Spinal cord (tissue), 10 donors: ENCODE results near the gene TMOD4. TPM values are rescaled to one million over a fixed set of nuclear protein-coding genes. Genes with fewer than 3 reads are reported as not detected.

Experiments used
- DNase-seq, 6 donors: peaks; one replicate each; pipeline versions ENCODE4 v3.0.0 to v3.0.0-alpha.2; 2013 to 2015; ENCODE audit warnings: low spot score in 6 of 6, low read depth in 4 of 6
- H3K27ac ChIP-seq: one replicate; pipeline ENCODE4 v1.5.1; 2013; ENCODE audit warnings: low read depth, low read length, control low read depth
- H3K27me3 ChIP-seq: one replicate; pipeline ENCODE4 v1.6.1; 2013; ENCODE audit warnings: low read length; ENCODE audit not compliant: control insufficient read depth, insufficient read depth
- H3K36me3 ChIP-seq: one replicate; pipeline ENCODE4 v1.6.1; 2013; ENCODE audit warnings: low read length; ENCODE audit not compliant: control insufficient read depth, insufficient read depth
- H3K4me1 ChIP-seq: one replicate; pipeline ENCODE4 v1.6.1; 2013; ENCODE audit warnings: low read length; ENCODE audit not compliant: control insufficient read depth, insufficient read depth
- H3K4me3 ChIP-seq: one replicate; pipeline ENCODE4 v1.5.1; 2013; ENCODE audit warnings: low read depth, low read length, control low read depth
- H3K9me3 ChIP-seq: one replicate; pipeline ENCODE4 v1.6.1; 2013; ENCODE audit warnings: low read length; ENCODE audit not compliant: control insufficient read depth, insufficient read depth
- WGBS: methylation state at CpG from one replicate; pipeline ENCODE4 v1.1.5; 2013; ENCODE audit warnings: missing lambda C conversion rate; ENCODE audit not compliant: insufficient coverage; 5-methylcytosine and 5-hydroxymethylcytosine counted together
- polyA plus RNA-seq, 2 donors: library from polyadenylated mRNA; unstranded; fragments of 120-200 nt; gene quantifications; one replicate each; pipeline ENCODE4 v1.2.1, GENCODE V29; 2013; ENCODE audit not compliant: insufficient read length in 2 of 2
- total RNA-seq, 2 donors: library from RNA; depleted of rRNA in 1 of 2; stranded (reverse); fragments of 120-200 nt in 1 of 2; fragments of >200 nt in 1 of 2; gene quantifications; one replicate each; pipeline versions ENCODE4 v1.2.3 to v1.2.4, GENCODE V29; 2013 to 2014
- donor health status: healthy.

TMOD4 gene
- total and polyA plus RNA-seq, 4 donors = 1.2 TPM; not detected in 3

GRCh38 chr1:151187205-151187604 lies 11.4 kb upstream of the TMOD4 start:
- no peak for DNase-seq
- Histone ChIP-seq H3K4me3 (no peak overlapping the region), H3K4me1 (peaks cover 15% of the 10 kb centered on the region), H3K36me3 (peaks cover 37% of the 10 kb centered on the region), H3K9me3 (no peaks in the 10 kb centered on the region), H3K27me3 (no peaks in the 10 kb centered on the region), H3K27ac (no peak overlapping the region)
- WGBS = no CpG with 5 or more reads among the region's 1 CpG

- Histone ChIP-seq H3K4me3 (no peak overlapping the region), H3K27me3 (no peaks in the 10 kb centered on the region), H3K4me1 (peaks cover 10% of the 10 kb centered on the region), H3K9me3 (no peaks in the 10 kb centered on the region), H3K27ac (no peak overlapping the region), H3K36me3 (peaks cover 65% of the 10 kb centered on the region)
- 89% methylated on average over 5 of the region's 10 CpGs for WGBS
- DNase-seq = no peak
Observed at GRCh38 chr1:151184211-151184610, 8.4 kb upstream of the TMOD4 start.

- H3K4me1 ChIP-seq = peaks cover 16% of the 10 kb centered on the region
- H3K36me3 ChIP-seq = peaks cover 70% of the 10 kb centered on the region
- no peak overlapping the region for H3K27ac ChIP-seq
- no peaks in the 10 kb centered on the region for H3K27me3 ChIP-seq
- no peaks in the 10 kb centered on the region for H3K9me3 ChIP-seq
- no peak overlapping the region for H3K4me3 ChIP-seq
- DNase-seq = no peak
- 95% methylated on average over 17 of the region's 17 CpGs for WGBS
Observed at GRCh38 chr1:151176514-151177045, 799 bp upstream of the TMOD4 start.

GRCh38 chr1:151175041-151175741 lies 590 bp downstream of the TMOD4 start:
- H3K27ac ChIP-seq = peak overlapping the region; percentile 64
- DNase-seq = peak in 4 of 6 donors; percentile 55 to 90 (median 69)
- H3K36me3 ChIP-seq = peaks cover 63% of the 10 kb centered on the region
- H3K9me3 ChIP-seq = no peaks in the 10 kb centered on the region
- H3K4me3 ChIP-seq = no peak overlapping the region
- no peaks in the 10 kb centered on the region for H3K27me3 ChIP-seq
- H3K4me1 ChIP-seq = peaks cover 16% of the 10 kb centered on the region
- WGBS = 38% methylated on average over 1 of the region's 6 CpGs

- peaks cover 27% of the 10 kb centered on the region for H3K4me1 ChIP-seq
- DNase-seq = no peak
- no peak overlapping the region for H3K4me3 ChIP-seq
- H3K36me3 ChIP-seq = peaks cover 51% of the 10 kb centered on the region
- no peak overlapping the region for H3K27ac ChIP-seq
- H3K9me3 ChIP-seq = no peaks in the 10 kb centered on the region
- no peaks in the 10 kb centered on the region for H3K27me3 ChIP-seq
- 80% methylated on average over 2 of the region's 5 CpGs for WGBS
Observed at GRCh38 chr1:151171190-151171589, 4.6 kb downstream of the TMOD4 start.

GRCh38 chr1:151167116-151167515 lies 8.7 kb downstream of the TMOD4 start:
- Histone ChIP-seq H3K27ac (no peak overlapping the region), H3K4me3 (no peak overlapping the region), H3K9me3 (no peaks in the 10 kb centered on the region), H3K4me1 (peaks cover 20% of the 10 kb centered on the region), H3K36me3 (peaks cover 35% of the 10 kb centered on the region), H3K27me3 (no peaks in the 10 kb centered on the region)
- no peak for DNase-seq
- WGBS = 86% methylated on average over 1 of the region's 6 CpGs

- Histone ChIP-seq H3K36me3 (peaks cover 38% of the 10 kb centered on the region), H3K9me3 (no peaks in the 10 kb centered on the region), H3K4me1 (peaks cover 20% of the 10 kb centered on the region), H3K27me3 (no peaks in the 10 kb centered on the region), H3K4me3 (peak overlapping the region; percentile 88), H3K27ac (peak overlapping the region; percentile 97)
- DNase-seq = no peak
- 6% methylated on average over 13 of the region's 15 CpGs for WGBS
Observed at GRCh38 chr1:151166505-151166956, 9.2 kb downstream of the TMOD4 start.

GRCh38 chr1:151165738-151166504 lies 9.9 kb downstream of the TMOD4 start, which contains the start of the genes LYSMD1 and SCNM1:
TSS of gene LYSMD1 (minus strand) at chr1:151165902. CDS start at chr1:151165258, 644 bp downstream.
TSS of gene SCNM1 (plus strand) at chr1:151166144. CDS start at chr1:151166153, 9 bp downstream.
- Histone ChIP-seq H3K9me3 (no peaks in the 10 kb centered on the region), H3K4me1 (peaks cover 20% of the 10 kb centered on the region), H3K27ac (peak within 1 kb of the TSS; percentile 97), H3K36me3 (peaks cover 41% of the 10 kb centered on the region), H3K4me3 (peak within 1 kb of the TSS; percentile 88), H3K27me3 (no peaks in the 10 kb centered on the region)
- WGBS = under 1% methylated on average over 37 of the region's 38 CpGs
- peak; percentile 98 to 100 (median 99) for DNase-seq

GRCh38 chr1:151165281-151165737 lies 10.5 kb downstream of the TMOD4 start:
- peak in 4 of 6 donors; percentile 13 to 91 (median 70) for DNase-seq
- peaks cover 44% of the 10 kb centered on the region for H3K36me3 ChIP-seq
- H3K27ac ChIP-seq = peak overlapping the region; percentile 97
- no peaks in the 10 kb centered on the region for H3K9me3 ChIP-seq
- peaks cover 20% of the 10 kb centered on the region for H3K4me1 ChIP-seq
- 3% methylated on average over 15 of the region's 15 CpGs for WGBS
- no peaks in the 10 kb centered on the region for H3K27me3 ChIP-seq
- peak overlapping the region; percentile 88 for H3K4me3 ChIP-seq
